ENCODE results near the gene ATOSA.

The ATOSA gene

GRCh38 chr15:52710708-52711389, 31.7 kb upstream of the ATOSA start:
- H3K27ac ChIP-seq (ENCODE audit: low read depth, low read length), result no peak overlapping the region
- no peaks in the 10 kb centered on the region for H3K9me3 ChIP-seq (ENCODE audit: control insufficient read depth in 5 of 5, low read length in 5 of 5)
- peaks cover 0 to 17% (median 3%) of the 10 kb centered on the region in 5 donors for H3K4me1 ChIP-seq (ENCODE audit: control insufficient read depth in 5 of 5, insufficient read depth in 5 of 5, low read length in 5 of 5)

GRCh38 chr15:52710050-52710707, 31.0 kb upstream of the ATOSA start:
- H3K4me1 ChIP-seq (ENCODE audit: control insufficient read depth in 5 of 5, insufficient read depth in 5 of 5, low read length in 5 of 5), result peaks cover 0 to 17% (median 3%) of the 10 kb centered on the region in 5 donors
- H3K27ac ChIP-seq (ENCODE audit: low read depth, low read length), result no peak overlapping the region
- H3K36me3 ChIP-seq (ENCODE audit: control insufficient read depth in 5 of 5, insufficient read depth in 5 of 5, low read length in 5 of 5), result no peaks in the 10 kb centered on the region
- no peaks in the 10 kb centered on the region for H3K27me3 ChIP-seq (ENCODE audit: control insufficient read depth in 5 of 5, insufficient read depth in 4 of 5, low read length in 5 of 5)
- no peak overlapping the region for H3K4me3 ChIP-seq (ENCODE audit: low read depth in 1 of 5, low read length in 5 of 5)
- no peak overlapping the region for H3K9ac ChIP-seq (ENCODE audit: low read length in 5 of 5)
- no peaks in the 10 kb centered on the region for H3K9me3 ChIP-seq (ENCODE audit: control insufficient read depth in 5 of 5, low read length in 5 of 5)

More at GRCh38 chr15:52710708-52711389, 31.7 kb upstream of the ATOSA start:
- Histone ChIP-seq H3K36me3 (ENCODE audit: control insufficient read depth in 5 of 5, insufficient read depth in 5 of 5, low read length in 5 of 5) (no peaks in the 10 kb centered on the region), H3K9ac (ENCODE audit: low read length in 5 of 5) (no peak overlapping the region), H3K27me3 (ENCODE audit: control insufficient read depth in 5 of 5, insufficient read depth in 4 of 5, low read length in 5 of 5) (no peaks in the 10 kb centered on the region), H3K4me3 (ENCODE audit: low read depth in 1 of 5, low read length in 5 of 5) (no peak overlapping the region)

- Histone ChIP-seq H3K27me3 (ENCODE audit: control insufficient read depth in 5 of 5, insufficient read depth in 4 of 5, low read length in 5 of 5) (no peaks in the 10 kb centered on the region), H3K9ac (ENCODE audit: low read length in 5 of 5) (no peak overlapping the region), H3K4me3 (ENCODE audit: low read depth in 1 of 5, low read length in 5 of 5) (no peak overlapping the region), H3K4me1 (ENCODE audit: control insufficient read depth in 5 of 5, insufficient read depth in 5 of 5, low read length in 5 of 5) (peaks cover 0 to 17% (median 3%) of the 10 kb centered on the region in 5 donors), H3K9me3 (ENCODE audit: control insufficient read depth in 5 of 5, low read length in 5 of 5) (no peaks in the 10 kb centered on the region), H3K36me3 (ENCODE audit: control insufficient read depth in 5 of 5, insufficient read depth in 5 of 5, low read length in 5 of 5) (no peaks in the 10 kb centered on the region), H3K27ac (ENCODE audit: low read depth, low read length) (no peak overlapping the region)
Measured at GRCh38 chr15:52709187-52709981, 30.2 kb upstream of the ATOSA start.

GRCh38 chr15:52706091-52706490, 26.9 kb upstream of the ATOSA start:
- no peak overlapping the region for H3K4me3 ChIP-seq (ENCODE audit: low read depth in 1 of 5, low read length in 5 of 5)
- H3K27me3 ChIP-seq (ENCODE audit: control insufficient read depth in 5 of 5, insufficient read depth in 4 of 5, low read length in 5 of 5), result no peaks in the 10 kb centered on the region
- H3K9ac ChIP-seq (ENCODE audit: low read length in 5 of 5), result no peak overlapping the region

GRCh38 chr15:52702390-52702789, 23.2 kb upstream of the ATOSA start:
- Histone ChIP-seq H3K9ac (ENCODE audit: low read length in 5 of 5) (no peak overlapping the region), H3K9me3 (ENCODE audit: control insufficient read depth in 5 of 5, low read length in 5 of 5) (no peaks in the 10 kb centered on the region), H3K4me3 (ENCODE audit: low read depth in 1 of 5, low read length in 5 of 5) (no peak overlapping the region), H3K27ac (ENCODE audit: low read depth, low read length) (no peak overlapping the region), H3K4me1 (ENCODE audit: control insufficient read depth in 5 of 5, insufficient read depth in 5 of 5, low read length in 5 of 5) (no peaks in the 10 kb centered on the region), H3K36me3 (ENCODE audit: control insufficient read depth in 5 of 5, insufficient read depth in 5 of 5, low read length in 5 of 5) (no peaks in the 10 kb centered on the region), H3K27me3 (ENCODE audit: control insufficient read depth in 5 of 5, insufficient read depth in 4 of 5, low read length in 5 of 5) (no peaks in the 10 kb centered on the region)

More at GRCh38 chr15:52706091-52706490, 26.9 kb upstream of the ATOSA start:
- H3K4me1 ChIP-seq (ENCODE audit: control insufficient read depth in 5 of 5, insufficient read depth in 5 of 5, low read length in 5 of 5), result peaks cover 0 to 17% (median 3%) of the 10 kb centered on the region in 5 donors
- H3K27ac ChIP-seq (ENCODE audit: low read depth, low read length), result no peak overlapping the region
- no peaks in the 10 kb centered on the region for H3K36me3 ChIP-seq (ENCODE audit: control insufficient read depth in 5 of 5, insufficient read depth in 5 of 5, low read length in 5 of 5)
- H3K9me3 ChIP-seq (ENCODE audit: control insufficient read depth in 5 of 5, low read length in 5 of 5), result no peaks in the 10 kb centered on the region

GRCh38 chr15:52699457-52699856, 20.3 kb upstream of the ATOSA start:
- Histone ChIP-seq H3K4me1 (ENCODE audit: control insufficient read depth in 5 of 5, insufficient read depth in 5 of 5, low read length in 5 of 5) (no peaks in the 10 kb centered on the region), H3K36me3 (ENCODE audit: control insufficient read depth in 5 of 5, insufficient read depth in 5 of 5, low read length in 5 of 5) (no peaks in the 10 kb centered on the region), H3K4me3 (ENCODE audit: low read depth in 1 of 5, low read length in 5 of 5) (no peak overlapping the region), H3K9ac (ENCODE audit: low read length in 5 of 5) (no peak overlapping the region), H3K27ac (ENCODE audit: low read depth, low read length) (no peak overlapping the region), H3K9me3 (ENCODE audit: control insufficient read depth in 5 of 5, low read length in 5 of 5) (no peaks in the 10 kb centered on the region), H3K27me3 (ENCODE audit: control insufficient read depth in 5 of 5, insufficient read depth in 4 of 5, low read length in 5 of 5) (no peaks in the 10 kb centered on the region)

- no peaks in the 10 kb centered on the region for H3K4me1 ChIP-seq (ENCODE audit: control insufficient read depth in 5 of 5, insufficient read depth in 5 of 5, low read length in 5 of 5)
Measured at GRCh38 chr15:52698514-52698913, 19.3 kb upstream of the ATOSA start.

GRCh38 chr15:52697051-52697450, 17.9 kb upstream of the ATOSA start:
- no peaks in the 10 kb centered on the region for H3K27me3 ChIP-seq (ENCODE audit: control insufficient read depth in 5 of 5, insufficient read depth in 4 of 5, low read length in 5 of 5)
- H3K4me3 ChIP-seq (ENCODE audit: low read depth in 1 of 5, low read length in 5 of 5), result no peak overlapping the region
- no peak overlapping the region for H3K9ac ChIP-seq (ENCODE audit: low read length in 5 of 5)
- H3K36me3 ChIP-seq (ENCODE audit: control insufficient read depth in 5 of 5, insufficient read depth in 5 of 5, low read length in 5 of 5), result no peaks in the 10 kb centered on the region
- H3K27ac ChIP-seq (ENCODE audit: low read depth, low read length), result no peak overlapping the region
- no peaks in the 10 kb centered on the region for H3K9me3 ChIP-seq (ENCODE audit: control insufficient read depth in 5 of 5, low read length in 5 of 5)
- H3K4me1 ChIP-seq (ENCODE audit: control insufficient read depth in 5 of 5, insufficient read depth in 5 of 5, low read length in 5 of 5), result no peaks in the 10 kb centered on the region

More at GRCh38 chr15:52698514-52698913, 19.3 kb upstream of the ATOSA start:
- Histone ChIP-seq H3K27me3 (ENCODE audit: control insufficient read depth in 5 of 5, insufficient read depth in 4 of 5, low read length in 5 of 5) (no peaks in the 10 kb centered on the region), H3K4me3 (ENCODE audit: low read depth in 1 of 5, low read length in 5 of 5) (no peak overlapping the region), H3K9me3 (ENCODE audit: control insufficient read depth in 5 of 5, low read length in 5 of 5) (no peaks in the 10 kb centered on the region), H3K27ac (ENCODE audit: low read depth, low read length) (no peak overlapping the region), H3K9ac (ENCODE audit: low read length in 5 of 5) (no peak overlapping the region), H3K36me3 (ENCODE audit: control insufficient read depth in 5 of 5, insufficient read depth in 5 of 5, low read length in 5 of 5) (no peaks in the 10 kb centered on the region)

GRCh38 chr15:52695154-52695553, 16.0 kb upstream of the ATOSA start:
- Histone ChIP-seq H3K36me3 (ENCODE audit: control insufficient read depth in 5 of 5, insufficient read depth in 5 of 5, low read length in 5 of 5) (no peaks in the 10 kb centered on the region), H3K27ac (ENCODE audit: low read depth, low read length) (no peak overlapping the region), H3K9ac (ENCODE audit: low read length in 5 of 5) (no peak overlapping the region), H3K9me3 (ENCODE audit: control insufficient read depth in 5 of 5, low read length in 5 of 5) (no peaks in the 10 kb centered on the region), H3K4me3 (ENCODE audit: low read depth in 1 of 5, low read length in 5 of 5) (no peak overlapping the region), H3K27me3 (ENCODE audit: control insufficient read depth in 5 of 5, insufficient read depth in 4 of 5, low read length in 5 of 5) (no peaks in the 10 kb centered on the region), H3K4me1 (ENCODE audit: control insufficient read depth in 5 of 5, insufficient read depth in 5 of 5, low read length in 5 of 5) (no peaks in the 10 kb centered on the region)

GRCh38 chr15:52689562-52689961, 10.4 kb upstream of the ATOSA start:
- Histone ChIP-seq H3K9ac (ENCODE audit: low read length in 5 of 5) (no peak overlapping the region), H3K4me1 (ENCODE audit: control insufficient read depth in 5 of 5, insufficient read depth in 5 of 5, low read length in 5 of 5) (no peaks in the 10 kb centered on the region)

More at GRCh38 chr15:52689562-52689961, 10.4 kb upstream of the ATOSA start:
- H3K27ac ChIP-seq (ENCODE audit: low read depth, low read length), result no peak overlapping the region
- no peaks in the 10 kb centered on the region for H3K36me3 ChIP-seq (ENCODE audit: control insufficient read depth in 5 of 5, insufficient read depth in 5 of 5, low read length in 5 of 5)
- no peaks in the 10 kb centered on the region for H3K27me3 ChIP-seq (ENCODE audit: control insufficient read depth in 5 of 5, insufficient read depth in 4 of 5, low read length in 5 of 5)
- H3K9me3 ChIP-seq (ENCODE audit: control insufficient read depth in 5 of 5, low read length in 5 of 5), result no peaks in the 10 kb centered on the region
- H3K4me3 ChIP-seq (ENCODE audit: low read depth in 1 of 5, low read length in 5 of 5), result no peak overlapping the region
